Bladder microvascular endothelial cell (primary cell): ENCODE measurements around the gene CHST6. TPM values are rescaled to one million over a fixed set of nuclear protein-coding genes. Genes with fewer than 3 reads are reported as not detected.

Experiments
- total RNA-seq: library from RNA; depleted of rRNA; stranded (reverse); fragments of >200 nt; gene quantifications from 2 replicates; pipeline ENCODE4 v1.2.3, GENCODE V29; 2014

Gene CHST6
- total RNA-seq: 0.16 and 3.1 TPM in 2 replicates

DNA sequence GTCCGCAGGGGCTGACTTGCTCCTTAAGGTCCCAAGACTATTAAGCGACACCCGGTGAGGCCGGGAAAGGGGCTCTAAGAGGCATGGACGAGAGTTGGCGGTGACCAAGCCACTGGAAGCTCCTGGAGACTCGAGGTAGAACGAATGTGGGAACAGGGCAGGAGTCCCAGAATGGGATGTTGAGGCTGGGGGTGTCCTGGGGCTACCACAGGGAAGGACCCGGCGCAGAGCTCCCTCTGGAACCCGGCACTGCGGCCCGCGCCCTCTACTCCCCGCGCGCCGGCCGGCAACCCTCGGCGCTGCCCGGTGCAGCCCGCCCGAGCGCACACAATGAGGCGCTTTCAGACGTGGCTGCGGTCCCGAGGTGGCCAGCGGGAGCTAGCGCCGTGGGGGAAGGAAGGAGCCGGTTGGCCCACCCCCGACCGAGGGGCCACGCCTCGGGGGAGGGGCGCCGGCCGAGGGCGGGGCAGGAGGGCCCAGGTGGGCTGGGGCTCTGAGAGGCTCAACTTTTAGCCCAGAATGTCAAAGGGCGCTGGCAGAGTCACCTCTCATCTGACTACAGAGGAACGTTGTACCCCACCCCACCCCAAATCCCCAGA is at the start of gene CHST6:
TSS of gene CHST6 (minus strand) at position 366 of the 599 bp plus-strand sequence. CDS start 15,613 bp downstream, outside the sequence.

DNA sequence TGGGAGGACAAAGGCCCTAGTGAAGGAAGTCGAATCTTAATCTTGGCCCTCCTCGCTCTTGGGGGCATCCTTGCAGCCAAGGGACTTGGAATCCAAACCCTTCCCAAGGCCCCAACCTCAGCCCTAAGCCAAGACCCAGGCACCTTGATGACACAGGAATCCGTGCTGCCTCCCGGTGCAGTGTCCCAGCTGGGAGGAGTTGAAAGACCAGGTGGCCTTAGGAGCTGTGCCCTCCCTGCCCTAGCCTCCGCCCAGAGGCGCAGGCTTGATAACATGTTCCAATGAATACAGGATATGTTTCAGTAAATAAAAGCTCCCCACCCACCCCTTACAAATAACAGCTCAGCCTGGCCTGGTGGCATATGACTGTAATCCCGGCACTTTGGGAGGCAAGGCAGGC is 40.7 kb upstream of the CHST6 start, which contains the start of gene CHST5:
TSS of gene CHST5 (minus strand) at position 208 of the 400 bp plus-strand sequence. CDS start 5,724 bp downstream, outside the sequence.

DNA sequence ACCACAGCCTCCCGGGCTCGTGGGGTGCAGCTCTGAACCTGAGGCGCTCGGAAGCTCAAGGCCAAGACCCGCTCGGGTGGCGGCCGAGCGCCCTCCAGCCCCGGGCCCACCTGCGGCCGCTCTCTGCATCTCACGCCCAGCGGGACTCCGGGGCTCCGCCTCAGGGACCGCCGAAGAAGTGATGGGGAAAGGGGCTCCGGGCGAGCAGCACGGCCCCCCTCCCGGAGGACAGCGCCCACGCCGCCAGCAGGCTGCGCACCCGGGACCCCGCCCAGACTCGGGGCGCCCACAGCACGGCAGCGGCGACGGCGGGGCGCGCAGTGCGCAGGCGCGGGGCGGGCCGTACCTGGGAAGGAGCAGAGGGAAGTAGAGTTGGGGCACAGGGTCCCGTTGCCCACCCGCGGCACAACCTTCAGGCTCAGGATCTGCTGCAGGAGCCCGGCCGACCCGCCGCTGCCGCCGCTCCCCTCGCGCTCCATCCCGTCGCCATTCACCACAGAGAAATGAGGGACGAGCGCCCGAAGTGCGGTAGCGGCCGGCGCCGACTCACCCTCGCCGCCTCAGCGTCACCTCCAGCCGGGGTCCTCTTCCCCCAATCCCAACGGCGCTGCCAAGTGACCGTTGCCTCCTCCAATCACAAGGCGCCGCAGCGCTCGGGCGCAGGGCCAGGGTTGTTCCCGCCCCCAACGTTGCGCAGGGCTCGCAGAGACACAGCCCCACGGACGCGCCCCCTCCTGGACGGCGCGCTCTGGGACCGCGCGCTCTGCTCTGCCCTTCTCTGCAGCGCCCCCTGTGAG is 30.9 kb downstream of the CHST6 start, which contains the start of gene TMEM170A:
TSS of gene TMEM170A (minus strand) at position 568 of the 797 bp plus-strand sequence. CDS start at position 479, 89 bp downstream.

DNA sequence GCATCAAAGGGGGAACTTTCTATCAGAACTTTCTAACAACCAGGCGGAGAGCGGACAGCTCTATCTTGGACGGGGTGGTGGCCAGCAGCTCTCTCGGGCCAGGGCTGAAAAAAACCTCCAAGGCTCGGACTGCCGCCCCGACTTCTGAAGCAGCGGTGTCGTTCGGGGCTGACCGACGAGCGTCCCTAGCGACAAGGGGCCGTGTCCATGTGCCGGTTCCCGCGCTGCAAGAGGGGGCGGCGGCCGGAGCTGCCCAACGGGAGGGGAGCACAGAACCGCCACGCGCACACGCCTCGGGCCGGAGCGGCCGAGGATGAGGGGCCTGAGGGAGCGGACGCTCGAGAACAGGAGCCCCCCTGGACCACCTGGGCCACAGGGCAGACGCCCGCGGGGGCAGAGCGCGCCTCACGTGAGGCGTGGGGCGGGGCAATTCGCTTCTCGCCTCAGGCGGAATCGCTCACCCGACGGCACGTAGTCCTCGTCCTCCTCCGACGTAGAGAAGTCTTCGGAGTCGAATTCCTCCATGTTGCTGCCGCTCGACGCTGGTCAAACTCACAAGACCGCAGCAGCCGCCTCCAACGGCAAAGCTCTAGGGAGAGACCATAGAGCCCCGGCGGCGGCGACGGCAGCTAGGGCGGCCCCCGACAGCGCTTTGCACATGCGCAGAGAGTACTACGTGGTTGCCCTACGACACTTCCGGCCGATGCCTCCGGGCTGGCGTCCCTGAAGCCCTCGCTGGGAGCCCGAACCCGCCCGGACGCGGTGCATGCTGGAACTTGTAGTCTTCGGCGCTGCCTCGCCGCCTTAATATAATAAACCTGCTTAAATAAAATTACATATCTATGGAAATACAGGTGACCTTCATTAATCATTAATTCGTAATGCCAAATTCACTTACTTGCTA is 62.2 kb downstream of the CHST6 start, which contains the start of gene CFDP1:
TSS of gene CFDP1 (minus strand) at position 676 of the 904 bp plus-strand sequence. CDS start at position 525, 151 bp downstream.

Other genes starting within 250 kb of the CHST6 start
- 58.9 and 200 TPM in 2 replicates for gene BCAR1, start 243.8 kb downstream of the CHST6 start, total RNA-seq
- 62.7 and 75.5 TPM in 2 replicates for gene CFDP1, start 61.9 kb downstream of the CHST6 start, total RNA-seq
- gene TMEM170A, start 30.8 kb downstream of the CHST6 start, total RNA-seq: 29.1 and 47.1 TPM in 2 replicates
- 0.19 TPM in 1 of 2 replicates, not detected in the other for gene CHST5, start 40.7 kb upstream of the CHST6 start, total RNA-seq
- 5.7 and 20.6 TPM in 2 replicates for gene TMEM231, start 60.8 kb upstream of the CHST6 start, total RNA-seq
- gene GABARAPL2, start 70.9 kb upstream of the CHST6 start, total RNA-seq: 35.9 and 78.8 TPM in 2 replicates
- 49.5 and 111 TPM in 2 replicates for gene ADAT1, start 127.8 kb upstream of the CHST6 start, total RNA-seq
- 141 and 176 TPM in 2 replicates for gene KARS1, start 152.2 kb upstream of the CHST6 start, total RNA-seq
- gene TERF2IP, start 152.3 kb upstream of the CHST6 start, total RNA-seq: 38.2 and 55.0 TPM in 2 replicates
- not detected in 2 replicates for gene CPHXL2, start 181.6 kb upstream of the CHST6 start, total RNA-seq
- gene DUXB, start 206.0 kb upstream of the CHST6 start, total RNA-seq: not detected in 2 replicates
- not detected in 2 replicates for gene CPHXL, start 231.0 kb upstream of the CHST6 start, total RNA-seq